SK-N-MC (cell line): ENCODE results near the gene DDX42.

Experiments
- EZH2 ChIP-seq: fragments of 200-600 bp; sonication (generic); IDR thresholded peaks from one replicate; pipeline ENCODE4 v1.6.1; 2017; ENCODE audit warnings: antibody characterized with exemption
- POLR2AphosphoS5 ChIP-seq: IDR thresholded peaks from 2 replicates; pipeline ENCODE4 v1.6.1; 2012; ENCODE audit warnings: mild to moderate bottlenecking, low read depth, low read length, borderline replicate concordance

DNA sequence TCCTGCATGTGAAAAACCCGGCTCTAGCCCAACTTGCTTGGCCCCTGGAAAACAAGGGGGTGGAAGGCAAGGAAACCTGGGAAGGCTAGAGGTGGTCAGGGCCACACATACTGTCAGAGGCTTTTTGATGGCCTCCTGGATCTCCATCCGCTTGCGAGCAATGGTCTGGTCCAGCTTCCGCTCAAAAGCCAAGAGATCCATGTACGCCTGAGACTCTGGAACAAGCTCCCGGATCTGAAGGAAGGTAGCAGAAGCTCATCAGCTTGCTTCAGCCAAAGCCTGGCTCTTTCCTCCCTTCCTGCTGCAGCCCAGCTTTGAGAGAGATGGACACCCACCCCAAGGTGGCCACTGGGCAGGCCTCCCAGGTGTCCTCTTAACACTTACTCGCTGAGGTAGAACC lies 62.8 kb downstream of the DDX42 start:
- no peak for TF ChIP-seq POLR2AphosphoS5
- TF ChIP-seq EZH2: no peak
